GM10248 (cell line): Measurements from ENCODE around the gene MILR1.
A peak's percentile ranks its signal among the peaks of the same experiment; 100 is the strongest.
"Not testable (repeated sequence)": the region's sequence is repeated elsewhere in the genome, so short reads cannot be mapped to it uniquely, and the experiment has no call there.

Experiments
- CTCF ChIA-PET: fragments of 300-600 bp; sonication (Branson Sonifier 250); formaldehyde crosslinking; extraction: SDS; loops from one replicate; lab custom pipeline; 2021; ENCODE audit warnings: antibody characterized with exemption; lab: Yijun Ruan, JAX
- POLR2A ChIA-PET: fragments of 350-650 bp; sonication (Branson Sonifier 250); formaldehyde crosslinking; extraction: SDS; loops from one replicate; lab custom pipeline; 2020; ENCODE audit warnings: antibody characterized with exemption; lab: Yijun Ruan, JAX
- DNase-seq: peaks from one replicate; pipeline ENCODE4 v3.0.0; 2012; ENCODE audit errors: extremely low spot score
- CTCF ChIP-seq: IDR thresholded peaks from 2 replicates; pipeline ENCODE4 v1.5.1; 2012; ENCODE audit warnings: mild to moderate bottlenecking, low read depth; ENCODE audit errors: extremely low read depth, missing control alignments, control extremely low read depth

MILR1 gene

GRCh38 chr17:64455993-64456885 lies 7.3 kb downstream of the MILR1 start:
- CTCF ChIA-PET: interaction anchor here (0.6 to 5.1 kb wide), 7 partner anchors 13 to 37 kb away, joined by 3 to 24 read pairs (median 4); no protein-coding TSS in a partner anchor
- POLR2A ChIA-PET: interaction anchor here (0.6 kb wide), 1 partner anchor 238 kb away, joined by 4 read pairs; no protein-coding TSS in a partner anchor
- no peak for TF ChIP-seq CTCF
- DNase-seq: peak; percentile 41

- ChIA-PET POLR2A (no interaction called here), CTCF (interaction anchor here (1.5 to 5.1 kb wide), 4 partner anchors 30 to 38 kb away, joined by 3 to 24 read pairs (median 4); no protein-coding TSS in a partner anchor)
- TF ChIP-seq CTCF: no peak
- no peak for DNase-seq
Measured at GRCh38 chr17:64457156-64457555, 8.2 kb downstream of the MILR1 start.

DNA sequence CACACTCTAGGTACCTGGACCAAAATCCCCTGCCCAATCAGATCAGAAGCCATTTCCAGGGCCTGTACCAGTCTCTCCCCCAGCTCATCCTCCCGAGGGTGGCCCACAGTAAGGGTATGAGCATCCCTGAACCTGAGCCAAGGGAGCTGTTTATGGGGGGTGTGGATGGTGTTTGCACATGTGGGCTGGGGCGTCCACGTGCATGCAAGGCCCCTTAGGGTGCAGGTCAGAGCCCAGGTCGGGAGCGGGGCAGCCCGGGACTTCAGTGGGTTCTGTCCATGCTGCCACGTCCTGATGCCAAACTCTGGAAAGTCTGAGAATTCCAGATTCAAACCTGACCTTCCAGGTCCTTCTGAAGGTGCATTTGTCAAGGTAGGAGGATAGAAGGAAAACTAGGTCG lies 9.8 kb downstream of the MILR1 start:
- ChIA-PET POLR2A (no interaction called here), CTCF (interaction anchor here (1.5 to 5.1 kb wide), 3 partner anchors 9 to 39 kb away, joined by 4 to 24 read pairs (median 5); no protein-coding TSS in a partner anchor)
- TF ChIP-seq CTCF: no peak
- no peak for DNase-seq

- POLR2A ChIA-PET: no interaction called here
- CTCF ChIA-PET: interaction anchor here (1.3 to 1.9 kb wide), 3 partner anchors 8 to 28 kb away, joined by 3 to 5 read pairs (median 4); no protein-coding TSS in a partner anchor
Measured at GRCh38 chr17:64459284-64459747, 10.4 kb downstream of the MILR1 start.

DNA sequence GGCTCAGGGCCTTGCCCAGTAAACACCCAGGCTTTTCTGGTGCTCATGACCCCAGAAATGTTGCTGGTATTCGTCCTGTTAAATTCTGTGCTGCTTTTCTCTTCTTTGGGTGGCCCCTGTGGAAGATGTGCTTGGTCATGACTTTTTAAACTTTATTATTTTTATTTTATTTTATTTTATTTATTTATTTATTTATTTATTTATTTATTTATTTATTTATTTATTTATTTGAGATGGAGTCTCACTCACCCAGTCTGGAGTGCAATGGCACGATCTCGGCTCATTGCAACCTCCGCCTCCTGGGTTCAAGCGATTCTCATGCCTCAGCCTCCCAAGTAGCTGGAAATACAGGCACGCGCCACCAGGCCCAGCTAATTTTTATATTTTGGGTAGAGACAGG lies 10.9 kb downstream of the MILR1 start:
- POLR2A ChIA-PET: not testable (repeated sequence)

More at GRCh38 chr17:64459284-64459747, 10.4 kb downstream of the MILR1 start:
- TF ChIP-seq CTCF: no peak
- DNase-seq: no peak

GRCh38 chr17:64460955-64461354 lies 12.0 kb downstream of the MILR1 start:
- POLR2A ChIA-PET: no interaction called here

More for the DNA sequence above, 10.9 kb downstream of the MILR1 start:
- CTCF ChIA-PET: interaction anchor here (1.3 to 1.9 kb wide), 3 partner anchors 8 to 28 kb away, joined by 3 to 5 read pairs (median 4); no protein-coding TSS in a partner anchor
- not testable (repeated sequence) for DNase-seq

More at GRCh38 chr17:64460955-64461354, 12.0 kb downstream of the MILR1 start:
- TF ChIP-seq CTCF: no peak
- CTCF ChIA-PET: interaction anchor here (0.7 to 1.3 kb wide), 2 partner anchors 9 to 41 kb away, joined by 3 read pairs; no protein-coding TSS in a partner anchor
- DNase-seq: no peak
